ENCODE results near the gene VWDE. TPM values are rescaled to one million over a fixed set of nuclear protein-coding genes. Genes with fewer than 3 reads are reported as not detected.

Gene VWDE
- total RNA-seq, 2 donors from 2014 or later, result 11.8 to 12.1 TPM

- peaks cover 45% of the 10 kb centered on the region for H3K27me3 Mint-ChIP-seq (ENCODE audit: insufficient read depth)
Measured at GRCh38 chr7:12325646-12326045, 78.0 kb downstream of the VWDE start.

GRCh38 chr7:12323415-12323814 lies 80.2 kb downstream of the VWDE start:
- Histone ChIP-seq H3K9ac (ENCODE audit: extremely low read depth, low read length, poor library complexity, severe bottlenecking) (no peak overlapping the region), H3K36me3 (ENCODE audit: control insufficient read depth, insufficient read depth, low read length) (no peaks in the 10 kb centered on the region), H3K9me3 (ENCODE audit: control insufficient read depth, low read length) (no peaks in the 10 kb centered on the region), H3K27me3 (ENCODE audit: control insufficient read depth, insufficient read depth, low read length, poor library complexity, severe bottlenecking) (peaks cover 29% of the 10 kb centered on the region), H3K27ac (ENCODE audit: low read depth, low read length) (no peak overlapping the region), H3K4me3 (ENCODE audit: low read length) (no peak overlapping the region), H3K4me1 (ENCODE audit: control insufficient read depth, insufficient read depth, low read length) (peaks cover 7% of the 10 kb centered on the region)
- Mint-ChIP-seq H3K36me3 (ENCODE audit: low read depth) (no peaks in the 10 kb centered on the region), H3K27me3 (ENCODE audit: insufficient read depth) (peaks cover 33% of the 10 kb centered on the region), H3K9me3 (no peaks in the 10 kb centered on the region), H3K27ac (no peak overlapping the region), H3K4me3 (no peak overlapping the region), H3K4me1 (peaks cover 6% of the 10 kb centered on the region)
- no peak for DNase-seq
- TF ChIP-seq, protein P1, sequence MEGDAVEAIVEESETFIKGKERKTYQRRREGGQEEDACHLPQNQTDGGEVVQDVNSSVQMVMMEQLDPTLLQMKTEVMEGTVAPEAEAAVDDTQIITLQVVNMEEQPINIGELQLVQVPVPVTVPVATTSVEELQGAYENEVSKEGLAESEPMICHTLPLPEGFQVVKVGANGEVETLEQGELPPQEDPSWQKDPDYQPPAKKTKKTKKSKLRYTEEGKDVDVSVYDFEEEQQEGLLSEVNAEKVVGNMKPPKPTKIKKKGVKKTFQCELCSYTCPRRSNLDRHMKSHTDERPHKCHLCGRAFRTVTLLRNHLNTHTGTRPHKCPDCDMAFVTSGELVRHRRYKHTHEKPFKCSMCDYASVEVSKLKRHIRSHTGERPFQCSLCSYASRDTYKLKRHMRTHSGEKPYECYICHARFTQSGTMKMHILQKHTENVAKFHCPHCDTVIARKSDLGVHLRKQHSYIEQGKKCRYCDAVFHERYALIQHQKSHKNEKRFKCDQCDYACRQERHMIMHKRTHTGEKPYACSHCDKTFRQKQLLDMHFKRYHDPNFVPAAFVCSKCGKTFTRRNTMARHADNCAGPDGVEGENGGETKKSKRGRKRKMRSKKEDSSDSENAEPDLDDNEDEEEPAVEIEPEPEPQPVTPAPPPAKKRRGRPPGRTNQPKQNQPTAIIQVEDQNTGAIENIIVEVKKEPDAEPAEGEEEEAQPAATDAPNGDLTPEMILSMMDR (conservative IDR thresholded peaks at IDR 0.05), result no peak
- WGBS, 2 experiments (ENCODE audit: insufficient coverage in 1 of 2, insufficient read length in 1 of 2), result 81 to 88% methylated on average over 8 to 10 of the region's 10 CpGs

More at GRCh38 chr7:12325646-12326045, 78.0 kb downstream of the VWDE start:
- Histone ChIP-seq H3K27me3 (ENCODE audit: control insufficient read depth, insufficient read depth, low read length, poor library complexity, severe bottlenecking) (peaks cover 43% of the 10 kb centered on the region), H3K36me3 (ENCODE audit: control insufficient read depth, insufficient read depth, low read length) (no peaks in the 10 kb centered on the region), H3K9me3 (ENCODE audit: control insufficient read depth, low read length) (no peaks in the 10 kb centered on the region), H3K4me3 (ENCODE audit: low read length) (no peak overlapping the region), H3K27ac (ENCODE audit: low read depth, low read length) (no peak overlapping the region), H3K4me1 (ENCODE audit: control insufficient read depth, insufficient read depth, low read length) (peaks cover 7% of the 10 kb centered on the region), H3K9ac (ENCODE audit: extremely low read depth, low read length, poor library complexity, severe bottlenecking) (no peak overlapping the region)
- TF ChIP-seq, protein P1 (conservative IDR thresholded peaks at IDR 0.05), result no peak
- no peaks in the 10 kb centered on the region for H3K36me3 Mint-ChIP-seq (ENCODE audit: low read depth)
- peaks cover 19% of the 10 kb centered on the region for H3K4me1 Mint-ChIP-seq
- H3K9me3 Mint-ChIP-seq, result no peaks in the 10 kb centered on the region
- DNase-seq, result no peak
- H3K4me3 Mint-ChIP-seq, result no peak overlapping the region
- H3K27ac Mint-ChIP-seq, result no peak overlapping the region

DNA sequence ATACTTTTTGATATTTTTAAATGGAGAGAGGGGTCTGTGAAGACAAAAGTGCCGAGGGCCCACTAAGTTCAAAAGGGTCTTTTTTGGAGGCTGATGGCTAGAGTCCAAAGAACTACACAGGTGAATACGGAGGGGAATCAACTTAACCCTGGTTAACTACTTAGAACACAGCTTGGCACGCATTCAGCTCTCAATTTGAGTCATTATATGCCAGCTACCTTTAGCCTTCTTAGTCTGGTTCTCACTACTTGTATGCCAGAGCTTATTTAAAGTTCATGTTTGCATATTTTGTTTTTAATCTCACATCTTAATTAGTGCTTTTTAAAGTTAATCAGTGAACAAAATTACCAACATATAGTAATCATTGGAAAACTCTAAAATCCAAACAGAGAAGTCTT lies 80.8 kb downstream of the VWDE start:
- no peaks in the 10 kb centered on the region for H3K9me3 ChIP-seq (ENCODE audit: control insufficient read depth, low read length)
- TF ChIP-seq, protein P1 (conservative IDR thresholded peaks at IDR 0.05), result no peak
- peaks cover 2% of the 10 kb centered on the region for H3K4me1 ChIP-seq (ENCODE audit: control insufficient read depth, insufficient read depth, low read length)
- Mint-ChIP-seq H3K36me3 (ENCODE audit: low read depth) (no peaks in the 10 kb centered on the region), H3K27me3 (ENCODE audit: insufficient read depth) (peaks cover 28% of the 10 kb centered on the region), H3K4me3 (no peak overlapping the region), H3K4me1 (peaks cover 3% of the 10 kb centered on the region), H3K9me3 (no peaks in the 10 kb centered on the region), H3K27ac (no peak overlapping the region)
- no peaks in the 10 kb centered on the region for H3K36me3 ChIP-seq (ENCODE audit: control insufficient read depth, insufficient read depth, low read length)
- 86 to 88% methylated on average over 3 of the region's 3 CpGs for WGBS, 2 experiments (ENCODE audit: insufficient coverage in 1 of 2, insufficient read length in 1 of 2)
- H3K4me3 ChIP-seq (ENCODE audit: low read length), result no peak overlapping the region
- H3K27ac ChIP-seq (ENCODE audit: low read depth, low read length), result no peak overlapping the region
- no peak for DNase-seq
- H3K27me3 ChIP-seq (ENCODE audit: control insufficient read depth, insufficient read depth, low read length, poor library complexity, severe bottlenecking), result peaks cover 24% of the 10 kb centered on the region
- H3K9ac ChIP-seq (ENCODE audit: extremely low read depth, low read length, poor library complexity, severe bottlenecking), result no peak overlapping the region
